Stimulated activated naive CD8-positive, alpha-beta T cell treated with anti-CD3 and anti-CD28 coated beads, Interleukin-15, amount 100 ng/mL, for 72 hours (primary cell): ENCODE measurements around the gene RTP3.
"Not testable (repeated sequence)": the region's sequence is repeated elsewhere in the genome, so short reads cannot be mapped to it uniquely, and the experiment has no call there.

Source experiments
- ATAC-seq: fragments of 150-1000 bp; cut with Tn5 transposase; 2 replicates; pipeline ENCODE4 v1.10.0; 2021; ENCODE audit warnings: mild to moderate bottlenecking, moderate library complexity
- DNase-seq, 2 donors: peaks; one replicate each; pipeline ENCODE4 v3.0.0; 2021 to 2022
- H3K27ac Mint-ChIP-seq, 2 donors: one replicate each; pipeline ENCODE4 v1.8.0; 2022; ENCODE audit warnings: mild to moderate bottlenecking in 2 of 2, mixed read lengths in 2 of 2, moderate library complexity in 2 of 2
- H3K27me3 Mint-ChIP-seq: one replicate; pipeline ENCODE4 v1.8.0; 2022; ENCODE audit warnings: mixed read lengths
- H3K4me1 Mint-ChIP-seq: one replicate; pipeline ENCODE4 v1.8.0; 2022; ENCODE audit warnings: mild to moderate bottlenecking, mixed read lengths
- H3K4me3 Mint-ChIP-seq, 2 donors: one replicate each; pipeline ENCODE4 v1.8.0; 2022; ENCODE audit warnings: mild to moderate bottlenecking in 2 of 2, mixed read lengths in 2 of 2, moderate library complexity in 1 of 2
- H3K9me3 Mint-ChIP-seq, 2 donors: one replicate each; pipeline ENCODE4 v1.8.0; 2022; ENCODE audit warnings: mixed read lengths in 2 of 2

Gene RTP3

DNA sequence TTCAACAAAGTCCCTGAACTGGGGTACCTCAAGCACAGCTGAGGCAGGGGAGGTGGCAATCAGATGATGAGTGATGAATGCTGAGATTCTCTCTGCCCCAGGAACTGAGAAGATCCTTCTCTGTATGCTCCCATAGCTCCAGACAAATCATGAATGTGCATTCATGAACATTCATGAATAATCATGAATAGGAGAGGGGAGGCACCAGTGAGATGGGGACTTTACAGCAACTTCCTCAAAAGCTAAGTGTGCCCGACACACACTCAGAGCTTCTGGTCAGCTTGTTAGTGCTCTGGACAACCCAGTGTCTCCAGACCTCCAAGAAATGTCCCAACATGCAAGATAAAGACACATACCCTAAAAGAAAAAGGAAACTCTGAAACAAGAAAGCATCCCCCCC lies 44.1 kb downstream of the RTP3 start:
- DNase-seq = no peak
- Mint-ChIP-seq H3K4me1 (peaks cover 54% of the 10 kb centered on the region), H3K4me3 (no peak overlapping the region), H3K9me3 (no peaks in the 10 kb centered on the region), H3K27me3 (no peaks in the 10 kb centered on the region), H3K27ac (no peak overlapping the region)
- no peak for ATAC-seq

DNA sequence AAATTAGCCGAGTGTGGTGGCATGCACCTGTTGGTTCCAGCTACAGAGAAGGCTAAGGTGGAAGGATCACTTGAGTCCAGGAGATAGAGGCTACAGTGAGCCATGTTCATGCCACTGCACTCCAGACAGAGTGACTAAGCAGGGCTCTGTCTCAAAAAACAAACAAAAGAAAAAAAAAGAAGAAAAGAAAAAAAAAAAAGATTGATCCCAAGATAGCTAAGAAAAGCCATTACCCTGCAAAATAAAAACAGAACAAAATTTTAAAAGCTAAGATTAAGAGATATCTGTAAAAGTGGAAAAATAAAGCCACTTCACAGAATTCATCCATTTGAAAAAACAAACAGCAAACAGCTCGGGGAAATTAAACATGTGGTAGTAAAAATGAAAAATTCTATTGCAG lies 44.6 kb downstream of the RTP3 start:
- Mint-ChIP-seq H3K27ac (no peak overlapping the region), H3K9me3 (no peaks in the 10 kb centered on the region), H3K4me1 (peaks cover 51% of the 10 kb centered on the region), H3K27me3 (no peaks in the 10 kb centered on the region), H3K4me3 (no peak overlapping the region)
- DNase-seq (no peak), ATAC-seq (no peak)

DNA sequence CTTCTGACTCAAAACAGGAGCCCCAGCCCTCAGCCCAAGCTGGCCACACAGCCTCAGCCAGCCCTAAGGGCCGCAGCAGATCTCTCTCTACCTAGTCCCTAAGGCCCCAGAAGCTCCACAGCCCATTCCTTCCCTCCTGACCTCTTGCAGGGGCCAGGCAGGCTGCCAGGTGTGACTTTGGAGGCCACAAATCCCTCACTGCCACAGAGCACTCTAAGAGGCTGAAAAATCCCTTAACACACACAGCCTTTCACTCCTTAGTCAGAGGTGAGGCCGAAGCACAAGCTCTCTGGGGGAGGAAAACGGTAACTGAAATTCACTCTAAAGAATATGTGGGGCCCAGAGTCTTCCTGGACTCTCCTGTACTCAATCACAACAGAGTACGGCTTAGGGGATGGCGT lies 45.0 kb downstream of the RTP3 start:
- Mint-ChIP-seq H3K4me1 (peaks cover 47% of the 10 kb centered on the region), H3K27ac (no peak overlapping the region), H3K27me3 (no peaks in the 10 kb centered on the region), H3K9me3 (no peaks in the 10 kb centered on the region), H3K4me3 (no peak overlapping the region)
- no peak for ATAC-seq
- DNase-seq = no peak

DNA sequence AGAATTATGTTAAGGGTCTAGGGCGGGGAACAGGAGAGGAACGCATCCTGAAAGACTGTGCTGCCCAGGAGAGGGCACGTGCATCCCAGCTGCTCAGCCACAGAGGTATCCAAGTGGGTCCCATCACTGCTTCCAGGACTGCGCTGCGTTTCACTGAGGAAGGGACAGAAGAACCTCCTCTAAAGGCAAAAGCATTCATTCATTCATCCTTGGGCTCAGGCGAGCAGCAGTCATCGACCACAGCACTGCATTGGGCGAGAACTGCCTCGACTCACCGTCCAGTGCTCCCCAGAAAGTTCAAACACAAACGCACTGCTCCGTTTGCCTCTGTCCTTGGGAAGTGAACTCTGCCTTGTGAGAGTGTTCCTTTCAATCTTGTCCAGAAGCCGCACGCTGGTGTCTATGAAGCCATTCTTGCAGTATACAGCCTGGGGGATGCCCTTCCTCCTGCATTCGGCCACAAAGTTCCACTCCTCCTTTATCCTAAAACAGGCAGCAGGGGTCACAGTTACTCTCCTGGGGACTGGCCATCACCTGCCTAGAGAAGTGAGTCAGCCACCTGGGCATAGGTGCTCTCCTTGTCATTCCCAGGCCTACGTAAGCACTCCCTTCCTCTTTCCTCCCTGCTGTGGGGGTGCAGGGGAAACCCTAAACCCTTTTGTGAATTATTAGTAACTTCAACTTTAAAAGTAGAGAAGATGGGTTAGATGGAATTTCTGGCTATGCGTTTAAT lies 47.2 kb downstream of the RTP3 start:
- Mint-ChIP-seq H3K27me3 (no peaks in the 10 kb centered on the region), H3K4me1 (peaks cover 35% of the 10 kb centered on the region), H3K27ac (no peak overlapping the region), H3K9me3 (no peaks in the 10 kb centered on the region), H3K4me3 (no peak overlapping the region)
- no peak for ATAC-seq
- no peak for DNase-seq

DNA sequence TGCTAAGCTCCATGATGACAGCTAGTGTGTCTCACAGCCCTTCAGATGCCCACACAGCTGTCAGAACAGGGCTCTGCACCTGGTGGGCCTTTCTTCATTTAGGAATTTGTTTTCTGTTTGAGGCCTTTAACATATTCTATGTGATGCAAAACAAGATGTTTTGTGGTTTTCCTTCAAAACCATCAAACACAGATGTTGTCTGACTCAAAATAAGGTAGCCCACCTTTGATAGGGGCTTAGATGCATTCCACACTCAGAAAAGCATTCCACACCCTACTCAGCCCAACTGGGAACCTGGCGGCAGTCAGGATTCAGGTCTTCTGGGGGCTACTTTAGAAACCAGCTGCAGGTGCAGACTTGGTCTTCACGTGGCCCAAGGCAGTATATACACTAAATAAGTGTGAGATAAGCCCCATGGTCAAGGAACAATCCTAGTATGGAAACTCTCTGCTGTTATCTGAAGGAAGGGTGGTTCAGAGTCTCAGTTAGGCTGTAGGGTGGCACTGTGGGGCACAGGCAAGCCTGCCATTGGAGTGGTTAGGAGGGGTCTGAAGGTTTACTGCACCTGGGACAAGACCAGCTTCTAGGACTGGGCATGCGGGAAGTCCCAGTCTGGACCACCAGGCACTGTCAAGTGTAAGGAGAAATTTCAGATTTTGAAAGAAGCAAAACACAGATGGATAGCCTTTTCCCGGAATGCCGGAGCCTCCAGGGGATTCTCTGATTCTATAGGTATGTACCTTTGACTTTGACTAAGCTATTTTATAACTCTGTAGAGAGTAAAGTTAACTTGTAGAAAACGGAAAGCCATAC lies 48.2 kb downstream of the RTP3 start:
- ATAC-seq = no peak
- Mint-ChIP-seq H3K27me3 (no peaks in the 10 kb centered on the region), H3K9me3 (no peaks in the 10 kb centered on the region), H3K4me3 (no peak overlapping the region), H3K4me1 (peaks cover 34% of the 10 kb centered on the region), H3K27ac (peak overlapping the region in 1 of 2 donors; percentile 59)
- no peak for DNase-seq

DNA sequence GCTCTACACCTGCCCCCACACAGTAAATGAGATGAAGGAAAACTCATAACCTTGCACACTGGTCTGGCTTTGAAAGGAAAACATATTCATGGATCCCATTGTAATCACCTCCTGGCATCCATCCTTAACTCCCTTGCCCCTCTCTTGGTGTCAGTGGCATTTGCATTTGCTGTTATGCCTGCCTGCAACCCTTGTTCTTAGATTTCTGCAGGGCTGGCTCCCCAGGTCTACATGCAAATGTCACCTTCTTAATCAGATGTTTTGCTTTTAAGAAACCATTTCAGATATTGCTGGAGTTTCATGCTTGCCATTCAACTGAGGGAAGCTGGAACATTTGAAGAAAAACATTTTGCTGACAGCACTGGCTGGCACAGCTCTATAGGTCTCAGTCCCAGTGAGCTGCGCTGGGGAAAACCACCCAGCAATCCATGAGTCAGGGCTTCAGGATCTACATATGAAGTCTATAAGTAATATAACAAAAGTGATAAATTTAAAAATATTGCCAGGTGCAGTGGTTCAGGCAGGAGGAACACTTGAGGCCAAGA lies 49.2 kb downstream of the RTP3 start:
- Mint-ChIP-seq H3K4me3 (no peak overlapping the region), H3K9me3 (no peaks in the 10 kb centered on the region), H3K27me3 (no peaks in the 10 kb centered on the region), H3K4me1 (peaks cover 31% of the 10 kb centered on the region), H3K27ac (no peak overlapping the region)
- ATAC-seq = no peak
- DNase-seq = no peak

DNA sequence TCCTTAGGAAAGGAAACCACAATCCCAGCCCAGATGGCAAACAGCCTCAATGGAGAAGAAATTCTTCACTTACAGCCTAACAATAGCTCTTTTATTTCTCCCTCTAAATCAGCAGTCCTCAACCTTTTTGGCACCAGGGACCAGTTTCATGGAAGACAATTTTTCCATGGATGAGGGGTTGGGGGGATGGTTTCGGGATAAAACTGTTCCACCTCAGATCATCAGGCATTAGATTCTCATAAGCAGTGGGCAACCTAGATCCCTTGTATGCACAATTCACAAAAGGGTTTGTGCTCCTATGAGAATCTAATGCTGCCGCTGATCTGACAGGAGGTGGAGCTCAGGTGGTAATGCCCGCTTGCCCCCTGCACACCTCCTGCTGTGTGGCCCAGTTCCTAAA lies 50.8 kb downstream of the RTP3 start:
- not testable (repeated sequence) for H3K27me3 Mint-ChIP-seq, H3K9me3 Mint-ChIP-seq, DNase-seq, H3K27ac Mint-ChIP-seq, ATAC-seq, H3K4me3 Mint-ChIP-seq
- peaks cover 29% of the 10 kb centered on the region for H3K4me1 Mint-ChIP-seq

DNA sequence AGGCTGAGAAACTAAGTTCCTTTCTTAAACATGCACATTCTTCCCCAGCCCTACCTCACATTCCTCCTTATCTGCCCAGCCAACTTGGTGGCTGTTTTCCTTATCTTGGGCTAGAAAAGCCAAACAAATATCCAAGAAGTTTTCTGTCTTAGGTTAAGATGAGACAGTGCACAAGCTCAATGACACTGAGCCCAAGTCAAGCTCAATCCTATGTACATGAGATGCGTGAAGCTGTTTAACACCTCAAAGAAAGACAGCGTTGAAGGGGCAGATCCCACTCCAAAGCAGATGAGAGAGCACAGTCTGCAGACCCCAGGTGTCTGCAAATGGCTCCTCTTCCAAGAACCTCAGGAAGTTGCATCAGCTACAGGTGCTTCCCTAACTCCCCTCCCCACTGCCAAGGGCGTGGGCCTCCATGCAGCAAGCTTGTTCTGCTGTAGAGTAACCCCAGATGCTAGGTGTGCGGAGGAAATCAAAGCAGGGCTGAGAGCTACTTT lies 51.7 kb downstream of the RTP3 start:
- Mint-ChIP-seq H3K4me1 (peaks cover 29% of the 10 kb centered on the region), H3K4me3 (peak overlapping the region in 1 of 2 donors; percentile 21), H3K27me3 (peaks cover 6% of the 10 kb centered on the region), H3K9me3 (no peaks in the 10 kb centered on the region), H3K27ac (peak overlapping the region; percentile 23 to 77)
- no peak for DNase-seq
- ATAC-seq = no peak

DNA sequence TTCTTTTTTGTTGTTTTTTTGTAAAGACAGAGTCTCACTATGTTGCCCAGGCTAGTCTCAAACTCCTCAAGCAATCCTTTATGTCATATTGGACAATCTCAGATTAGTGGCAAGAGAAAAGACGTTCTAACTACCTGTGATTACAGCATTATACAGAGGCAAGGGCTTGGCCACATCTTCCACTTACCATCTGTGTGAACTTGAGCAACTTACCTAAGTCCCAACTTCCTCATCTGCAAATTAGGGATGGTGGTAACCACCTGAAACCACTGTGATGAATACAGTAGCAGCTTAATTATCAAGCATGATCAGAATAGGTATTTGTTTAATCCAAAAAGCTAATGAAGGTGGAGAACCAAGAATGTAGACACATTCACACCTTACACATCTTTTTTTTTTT lies 52.2 kb downstream of the RTP3 start:
- no peak overlapping the region for H3K27ac Mint-ChIP-seq
- no peak overlapping the region for H3K4me3 Mint-ChIP-seq
- ATAC-seq (no peak), DNase-seq (no peak)
- H3K9me3 Mint-ChIP-seq = no peaks in the 10 kb centered on the region
- peaks cover 29% of the 10 kb centered on the region for H3K4me1 Mint-ChIP-seq
- peaks cover 6% of the 10 kb centered on the region for H3K27me3 Mint-ChIP-seq
